H1 (cell line): Measurements from ENCODE around the gene PPP6R1. TPM values are rescaled to one million over a fixed set of nuclear protein-coding genes. Genes with fewer than 3 reads are reported as not detected.

ENCODE experiments used
- CTCF ChIA-PET: fragments of 300-600 bp; sonication (Branson Sonifier 250); formaldehyde crosslinking; loops from one replicate; lab custom pipeline; 2021; ENCODE audit not compliant: partially characterized antibody; lab: Charles Lee
- POLR2A ChIA-PET: fragments of 300-600 bp; sonication (Branson Sonifier 250); formaldehyde crosslinking; loops from one replicate; lab custom pipeline; 2021; ENCODE audit warnings: inconsistent platforms; ENCODE audit not compliant: partially characterized antibody; lab: Charles Lee
- DNase-seq, 2 experiments: peaks; one replicate each; pipeline versions ENCODE4 v3.0.0 to v3.0.0-alpha.2; 2010 to 2022; ENCODE audit warnings: low spot score in 2 of 2, low read depth in 1 of 2, mixed read lengths in 1 of 2
- FAIRE-seq: peaks from 2 replicates; lab custom pipeline; 2011; peaks lifted over from hg19 to GRCh38; lab: Jason Lieb, UNC
- H2AFZ ChIP-seq: 2 replicates; pipeline ENCODE4 v1.8.1; 2012; ENCODE audit warnings: low read length, inconsistent platforms
- H2AK5ac ChIP-seq: 2 replicates; pipeline ENCODE4 v1.6.1; 2013; ENCODE audit warnings: low read depth, low read length
- H2BK120ac ChIP-seq: replicated peaks from 2 replicates; pipeline ENCODE3; 2013; ENCODE audit warnings: low read depth, low read length, inconsistent platforms
- H2BK12ac ChIP-seq: 2 replicates; pipeline ENCODE4 v1.6.1; 2013; ENCODE audit warnings: low read depth, low read length
- H2BK15ac ChIP-seq: 2 replicates; pipeline ENCODE4 v1.6.1; 2013; ENCODE audit warnings: low read length
- H2BK20ac ChIP-seq: 2 replicates; pipeline ENCODE4 v1.6.1; 2013; ENCODE audit warnings: low read length
- H2BK5ac ChIP-seq: 2 replicates; pipeline ENCODE4 v1.6.1; 2013; ENCODE audit warnings: low read depth, low read length
- H3K14ac ChIP-seq: 2 replicates; pipeline ENCODE4 v1.6.1; 2013; ENCODE audit warnings: inconsistent platforms; ENCODE audit not compliant: insufficient read length
- H3K18ac ChIP-seq: 2 replicates; pipeline ENCODE4 v1.6.1; 2013; ENCODE audit warnings: low read length; ENCODE audit errors: extremely low read depth
- H3K23ac ChIP-seq: 2 replicates; pipeline ENCODE4 v1.6.1; 2013; ENCODE audit warnings: inconsistent platforms; ENCODE audit not compliant: insufficient read length
- H3K23me2 ChIP-seq: 2 replicates; pipeline ENCODE4 v1.6.1; 2013; ENCODE audit warnings: low read depth, low read length
- H3K27ac ChIP-seq: 2 replicates; pipeline ENCODE4 v1.6.1; 2011; ENCODE audit warnings: low read depth, low read length, inconsistent platforms
- H3K27me3 ChIP-seq, 4 experiments: replicated peaks in 1 of 4; 1 replicate in 1 of 4; 2 replicates in 3 of 4; pipeline versions ENCODE4 v1.6.1 to v1.8.1; 2011 to 2013; ENCODE audit warnings: low read length in 3 of 4, mild to moderate bottlenecking in 3 of 4, inconsistent platforms in 2 of 4, mixed read lengths in 2 of 4, moderate library complexity in 1 of 4; ENCODE audit not compliant: control insufficient read depth in 3 of 4, insufficient read depth in 3 of 4; ENCODE audit errors: extremely low read depth in 1 of 4
- H3K36me3 ChIP-seq, 4 experiments: 2 replicates each; pipeline versions ENCODE4 v1.6.1 to v1.8.1; 2011 to 2013; ENCODE audit warnings: mild to moderate bottlenecking in 4 of 4, low read length in 3 of 4, moderate library complexity in 2 of 4, control low read depth in 1 of 4, inconsistent platforms in 1 of 4; ENCODE audit not compliant: insufficient read depth in 4 of 4, control insufficient read depth in 2 of 4
- H3K4ac ChIP-seq: replicated peaks from 2 replicates; pipeline ENCODE3; 2013; ENCODE audit warnings: low read length, low read depth, mixed read lengths, inconsistent platforms; ENCODE audit not compliant: insufficient read length
- H3K4me1 ChIP-seq, 4 experiments: replicated peaks in 1 of 4; 1 replicate in 1 of 4; 2 replicates in 3 of 4; pipeline versions ENCODE4 v1.6.1 to v1.8.1; 2011 to 2013; ENCODE audit warnings: low read length in 3 of 4, inconsistent platforms in 2 of 4, mixed read lengths in 1 of 4; ENCODE audit not compliant: insufficient read depth in 4 of 4, control insufficient read depth in 3 of 4
- H3K4me2 ChIP-seq, 2 experiments: 2 replicates each; pipeline versions ENCODE4 v1.6.1 to v1.8.1; 2011 to 2013; ENCODE audit warnings: low read depth in 2 of 2, low read length in 2 of 2, control low read depth in 1 of 2, inconsistent platforms in 1 of 2, mild to moderate bottlenecking in 1 of 2; ENCODE audit not compliant: insufficient read depth in 1 of 2
- H3K4me3 ChIP-seq, 4 experiments: fragments of 200-600, 300-600 bp in 1 of 4; sonication (generic), shearing (Covaris generic), sonication (Bioruptor Twin) in 1 of 4; 2 replicates each; pipeline versions ENCODE4 v1.5.1 to v1.8.1; 2011 to 2016; ENCODE audit warnings: low read length in 4 of 4, low read depth in 3 of 4, control low read depth in 2 of 4, inconsistent platforms in 2 of 4, mild to moderate bottlenecking in 2 of 4, mixed read lengths in 1 of 4, moderate library complexity in 1 of 4; ENCODE audit not compliant: insufficient read depth in 2 of 4; ENCODE audit errors: extremely low read depth in 1 of 4
- H3K56ac ChIP-seq: replicated peaks from 2 replicates; pipeline ENCODE3; 2013; ENCODE audit warnings: low read depth, mild to moderate bottlenecking, mixed read lengths, low read length, inconsistent platforms; ENCODE audit not compliant: insufficient read length
- H3K79me1 ChIP-seq: 2 replicates; pipeline ENCODE4 v1.6.1; 2013; ENCODE audit warnings: low read depth, low read length, control low read depth
- H3K79me2 ChIP-seq, 2 experiments: 2 replicates each; pipeline versions ENCODE4 v1.6.1 to v1.8.1; 2012 to 2013; ENCODE audit warnings: low read length in 2 of 2, mild to moderate bottlenecking in 2 of 2, inconsistent platforms in 1 of 2; ENCODE audit not compliant: insufficient read depth in 2 of 2, control insufficient read depth in 1 of 2
- H3K9ac ChIP-seq, 4 experiments: replicated peaks in 1 of 4; 1 replicate in 1 of 4; 2 replicates in 3 of 4; pipeline versions ENCODE4 v1.6.1 to v1.8.1; 2011 to 2013; ENCODE audit warnings: low read depth in 3 of 4, low read length in 3 of 4, control low read depth in 2 of 4, mild to moderate bottlenecking in 2 of 4, moderate library complexity in 2 of 4, inconsistent platforms in 1 of 4; ENCODE audit errors: extremely low read depth in 1 of 4
- H3K9me3 ChIP-seq, 2 experiments: 2 replicates each; pipeline versions ENCODE4 v1.6.1 to v1.8.1; 2012 to 2013; ENCODE audit warnings: mild to moderate bottlenecking in 2 of 2, moderate library complexity in 2 of 2, control low read depth in 1 of 2, inconsistent platforms in 1 of 2, low read depth in 1 of 2, low read length in 1 of 2, mixed read lengths in 1 of 2; ENCODE audit not compliant: insufficient read depth in 2 of 2
- H4K20me1 ChIP-seq, 2 experiments: replicated peaks in 1 of 2; 2 replicates each; pipeline versions ENCODE3 to v1.8.1; 2011 to 2013; ENCODE audit warnings: inconsistent platforms in 2 of 2, low read length in 2 of 2, mild to moderate bottlenecking in 1 of 2; ENCODE audit not compliant: insufficient read depth in 2 of 2, control insufficient read depth in 1 of 2
- H4K5ac ChIP-seq: 2 replicates; pipeline ENCODE4 v1.6.1; 2013; ENCODE audit warnings: low read length, low read depth, mixed read lengths, inconsistent platforms; ENCODE audit not compliant: insufficient read length
- H4K8ac ChIP-seq: 2 replicates; pipeline ENCODE4 v1.8.0; 2013; ENCODE audit warnings: mild to moderate bottlenecking, moderate library complexity, low read length, inconsistent platforms; ENCODE audit not compliant: insufficient read depth; ENCODE audit errors: extremely low read depth
- H4K91ac ChIP-seq: replicated peaks from 2 replicates; pipeline ENCODE3; 2013; ENCODE audit warnings: low read length, mixed read lengths, inconsistent platforms; ENCODE audit not compliant: insufficient read length
- KDM4A ChIP-seq: IDR thresholded peaks from one replicate; pipeline ENCODE4 v1.7.1; 2012; ENCODE audit warnings: low read depth, mild to moderate bottlenecking, moderate library complexity, low read length, inconsistent platforms; ENCODE audit not compliant: severe bottlenecking
- NANOG ChIP-seq: IDR thresholded peaks from 2 replicates; pipeline ENCODE4 v1.6.1; 2011; ENCODE audit warnings: low read length, low read depth, mild to moderate bottlenecking, inconsistent platforms; ENCODE audit not compliant: insufficient read depth, poor library complexity, severe bottlenecking
- POLR2A ChIP-seq, 2 experiments: IDR thresholded peaks; 1 replicate in 1 of 2; 2 replicates in 1 of 2; pipeline ENCODE4 v1.6.1; 2011; ENCODE audit warnings: low read depth in 2 of 2, low read length in 2 of 2, mild to moderate bottlenecking in 2 of 2; ENCODE audit errors: control extremely low read depth in 1 of 2
- RBBP5 ChIP-seq: IDR thresholded peaks from 2 replicates; pipeline ENCODE4 v1.7.1; 2012; ENCODE audit warnings: low read depth, mild to moderate bottlenecking, inconsistent platforms, low read length, moderate library complexity, borderline replicate concordance
- RXRA ChIP-seq: IDR thresholded peaks from 2 replicates; pipeline ENCODE4 v1.6.1; 2011; ENCODE audit warnings: low read depth, mild to moderate bottlenecking, low read length, moderate library complexity; ENCODE audit not compliant: insufficient read depth
- WGBS, 2 experiments: shearing (Covaris generic) in 1 of 2; methylation state at CpG; one replicate each; pipeline versions ENCODE4 v1.1.6 to v1.1.7; 2013 to 2015; ENCODE audit warnings: low lambda C conversion rate in 2 of 2, mixed read lengths in 2 of 2, inconsistent platforms in 1 of 2, low coverage in 1 of 2, missing lambda C conversion rate in 1 of 2; ENCODE audit not compliant: insufficient replicate concordance in 2 of 2, insufficient coverage in 1 of 2, insufficient read length in 1 of 2; ENCODE audit errors: extremely low coverage in 1 of 2, missing lambda C conversion rate in 1 of 2; 5-methylcytosine and 5-hydroxymethylcytosine counted together
- polyA plus RNA-seq, 7 experiments: library from polyadenylated mRNA; depleted of rRNA in 3 of 7; stranded (reverse) in 5 of 7; unstranded in 2 of 7; fragments of >200 nt in 5 of 7; fragments of 200-250 nt in 2 of 7; gene quantifications; 1 replicate in 5 of 7; 2 replicates in 1 of 7; 4 replicates in 1 of 7; pipeline versions ENCODE4 v1.2.1 to v1.2.3, GENCODE V29; 2011 to 2013; ENCODE audit warnings: missing spikeins in 2 of 7, mixed read lengths in 2 of 7
- total RNA-seq: library from RNA; stranded (reverse); fragmentation: NEBNext Ultra II Directional; extraction: Animal tissue kit (Norgen Biotek cat#: 25700); gene quantifications from 2 replicates; pipeline ENCODE4 v1.2.1, GENCODE V29; 2021
- TF ChIP-seq, protein P1 (sequence below), 3 experiments: IDR thresholded peaks; 1 replicate in 2 of 3; 2 replicates in 1 of 3; pipeline versions ENCODE4 v1.5.1 to v1.6.1; 2011; ENCODE audit warnings: low read length in 3 of 3, mild to moderate bottlenecking in 3 of 3, inconsistent platforms in 2 of 3, low read depth in 1 of 3, moderate library complexity in 1 of 3; ENCODE audit not compliant: insufficient read depth in 1 of 3; ENCODE audit errors: control extremely low read depth in 1 of 3

Gene PPP6R1
- total and polyA plus RNA-seq, 2 of the 8 experiments (the other 6 are each of a cell fraction or from before 2014, with no cell fraction given), result 36.4 to 74.4 TPM

GRCh38 chr19:55279340-55279739, 20.5 kb upstream of the PPP6R1 start:
- peak overlapping the region; percentile 90; the same call in 1 of the 2 replicates for H2BK5ac ChIP-seq
- WGBS, 2 experiments, result 5% methylated on average over 23 of the region's 23 CpGs; no CpG with 5 or more reads in 1 of the 2 experiments
- CTCF ChIA-PET, result interaction anchor here (1.4 to 1.5 kb wide), 2 partner anchors 11 to 24 kb away, joined by 4 to 6 read pairs; no protein-coding TSS in a partner anchor

More at GRCh38 chr19:55279340-55279739, 20.5 kb upstream of the PPP6R1 start:
- H3K23me2 ChIP-seq, result peaks cover 9% of the 10 kb centered on the region; the same call in 1 of the 2 replicates
- DNase-seq (no peak), FAIRE-seq (no peak)
- H3K4me1 ChIP-seq, result peaks cover 3 to 19% (median 7%) of the 10 kb centered on the region in 4 experiments
- POLR2A ChIA-PET, result interaction anchor here (1.0 to 5.9 kb wide), 9 partner anchors 16 to 325 kb away, joined by 3 to 28 read pairs (median 5); partner anchors contain the start of genes PPP1R12C, PPP6R1 and UBE2S
- no peak overlapping the region for H2BK120ac ChIP-seq
- H3K27me3 ChIP-seq, result no peaks in the 10 kb centered on the region
- H3K4me3 ChIP-seq, result peak overlapping the region; percentile 71 to 98 (median 90)
- peaks cover 0 to 9% (median 4%) of the 10 kb centered on the region in 4 experiments; a peak in 5 of 8 replicates for H3K36me3 ChIP-seq
- H2BK12ac ChIP-seq, result no peak overlapping the region
- no peak for TF ChIP-seq POLR2A (IDR thresholded peaks at IDR 0.05; ENCODE audit: control extremely low read depth in 1 of 2, low read depth in 2 of 2, low read length in 2 of 2)
- TF ChIP-seq, protein P1, sequence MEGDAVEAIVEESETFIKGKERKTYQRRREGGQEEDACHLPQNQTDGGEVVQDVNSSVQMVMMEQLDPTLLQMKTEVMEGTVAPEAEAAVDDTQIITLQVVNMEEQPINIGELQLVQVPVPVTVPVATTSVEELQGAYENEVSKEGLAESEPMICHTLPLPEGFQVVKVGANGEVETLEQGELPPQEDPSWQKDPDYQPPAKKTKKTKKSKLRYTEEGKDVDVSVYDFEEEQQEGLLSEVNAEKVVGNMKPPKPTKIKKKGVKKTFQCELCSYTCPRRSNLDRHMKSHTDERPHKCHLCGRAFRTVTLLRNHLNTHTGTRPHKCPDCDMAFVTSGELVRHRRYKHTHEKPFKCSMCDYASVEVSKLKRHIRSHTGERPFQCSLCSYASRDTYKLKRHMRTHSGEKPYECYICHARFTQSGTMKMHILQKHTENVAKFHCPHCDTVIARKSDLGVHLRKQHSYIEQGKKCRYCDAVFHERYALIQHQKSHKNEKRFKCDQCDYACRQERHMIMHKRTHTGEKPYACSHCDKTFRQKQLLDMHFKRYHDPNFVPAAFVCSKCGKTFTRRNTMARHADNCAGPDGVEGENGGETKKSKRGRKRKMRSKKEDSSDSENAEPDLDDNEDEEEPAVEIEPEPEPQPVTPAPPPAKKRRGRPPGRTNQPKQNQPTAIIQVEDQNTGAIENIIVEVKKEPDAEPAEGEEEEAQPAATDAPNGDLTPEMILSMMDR (IDR thresholded peaks at IDR 0.05; ENCODE audit: control extremely low read depth in 1 of 3, insufficient read depth in 1 of 3, low read depth in 1 of 3, low read length in 3 of 3), result no peak
- TF ChIP-seq RXRA, result no peak
- TF ChIP-seq NANOG, result no peak
- no peak for TF ChIP-seq KDM4A
- TF ChIP-seq RBBP5, result no peak
- H4K20me1 ChIP-seq, result peaks cover 3 to 4% of the 10 kb centered on the region in 2 experiments
- H3K9me3 ChIP-seq, result no peaks in the 10 kb centered on the region; a peak in 1 of 4 replicates
- peak overlapping the region in 3 of 4 experiments; percentile 54 to 86 (median 86); a peak in 6 of 7 replicates for H3K9ac ChIP-seq
- no peak overlapping the region for H2AK5ac ChIP-seq
- no peak overlapping the region for H3K14ac ChIP-seq
- H4K8ac ChIP-seq, result peak overlapping the region; percentile 95; the same call in 1 of the 2 replicates
- peak overlapping the region; percentile 86 to 87 for H3K4me2 ChIP-seq
- peaks cover 4% of the 10 kb centered on the region; the same call in 1 of the 2 replicates for H3K79me1 ChIP-seq
- no peak overlapping the region for H4K5ac ChIP-seq
- peak overlapping the region; percentile 85 for H3K27ac ChIP-seq
- H4K91ac ChIP-seq, result no peak overlapping the region
- no peak overlapping the region for H3K56ac ChIP-seq
- no peak overlapping the region for H2BK15ac ChIP-seq
- H2AFZ ChIP-seq, result peak overlapping the region; percentile 87; the same call in 1 of the 2 replicates
- no peak overlapping the region for H2BK20ac ChIP-seq
- peak overlapping the region; percentile 32; the same call in 1 of the 2 replicates for H3K18ac ChIP-seq
- no peak overlapping the region for H3K4ac ChIP-seq
- no peak overlapping the region for H3K23ac ChIP-seq
- peaks cover 3 to 6% of the 10 kb centered on the region in 2 experiments; a peak in 3 of 4 replicates for H3K79me2 ChIP-seq
